GM18951 (cell line): ENCODE measurements around the gene HOXD1.

Source experiments
- POLR2A ChIP-seq: IDR thresholded peaks from 4 replicates; pipeline ENCODE4 v1.6.1; 2011; ENCODE audit warnings: mild to moderate bottlenecking; ENCODE audit not compliant: insufficient read length, insufficient read depth; ENCODE audit errors: extremely low read depth
- in situ Hi-C: fragments of 300-500 bp; cut with MboI; formaldehyde crosslinking; loops from one replicate; pipeline ENCODE4 v1.12.0; 2022; ENCODE audit warnings: low sequenced_read_pairs, mixed read lengths, inconsistent platforms; ENCODE audit not compliant: unreplicated experiment

Gene HOXD1

GRCh38 chr2:176187899-176188773, at the start of gene HOXD1:
Gene HOXD1 (plus strand): TSS chr2:176188668. CDS start chr2:176188802, 134 bp downstream.
- TF ChIP-seq POLR2A: no peak
- in situ Hi-C loops: no loop called here

- in situ Hi-C loops: no loop called here
These were observed 49.4 kb upstream of the HOXD1 start for GRCh38 chr2:176138923-176139660.

GRCh38 chr2:176139661-176140512, 48.6 kb upstream of the HOXD1 start:
- no peak for TF ChIP-seq POLR2A
- in situ Hi-C loops: loop anchor here (10.0 kb wide), 2 partner anchors 315 to 415 kb away; no protein-coding TSS in a partner anchor

More at GRCh38 chr2:176138923-176139660, 49.4 kb upstream of the HOXD1 start:
- no peak for TF ChIP-seq POLR2A

GRCh38 chr2:176140513-176141317, 47.8 kb upstream of the HOXD1 start:
- in situ Hi-C loops: loop anchor here (10.0 kb wide), 2 partner anchors 314 to 414 kb away; no protein-coding TSS in a partner anchor
- no peak for TF ChIP-seq POLR2A

GRCh38 chr2:176142281-176142680, 46.2 kb upstream of the HOXD1 start:
- no peak for TF ChIP-seq POLR2A
- in situ Hi-C loops: loop anchor here (10.0 kb wide), 2 partner anchors 313 to 413 kb away; no protein-coding TSS in a partner anchor

- no peak for TF ChIP-seq POLR2A
- in situ Hi-C loops: loop anchor here (10.0 kb wide), 2 partner anchors 309 to 409 kb away; no protein-coding TSS in a partner anchor
These were observed 43.1 kb upstream of the HOXD1 start for GRCh38 chr2:176145085-176145969.

GRCh38 chr2:176146101-176146500, 42.4 kb upstream of the HOXD1 start:
- no peak for TF ChIP-seq POLR2A
- in situ Hi-C loops: loop anchor here (10.0 kb wide), 2 partner anchors 309 to 409 kb away; no protein-coding TSS in a partner anchor

GRCh38 chr2:176146645-176147044, 41.8 kb upstream of the HOXD1 start:
- no peak for TF ChIP-seq POLR2A
- in situ Hi-C loops: loop anchor here (10.0 kb wide), 2 partner anchors 308 to 408 kb away; no protein-coding TSS in a partner anchor

- in situ Hi-C loops: loop anchor here (10.0 kb wide), 2 partner anchors 307 to 407 kb away; no protein-coding TSS in a partner anchor
- TF ChIP-seq POLR2A: no peak
These were observed 41.2 kb upstream of the HOXD1 start for GRCh38 chr2:176147210-176147799.

GRCh38 chr2:176147800-176148496, 40.5 kb upstream of the HOXD1 start:
- in situ Hi-C loops: loop anchor here (10.0 kb wide), 2 partner anchors 307 to 407 kb away; no protein-coding TSS in a partner anchor
- no peak for TF ChIP-seq POLR2A
